ENCODE results near the gene SORCS2. TPM values are rescaled to one million over a fixed set of nuclear protein-coding genes. Genes with fewer than 3 reads are reported as not detected.

The SORCS2 gene
- polyA plus RNA-seq, 3 donors, result 0.46 to 0.55 TPM; not detected in 1

DNA sequence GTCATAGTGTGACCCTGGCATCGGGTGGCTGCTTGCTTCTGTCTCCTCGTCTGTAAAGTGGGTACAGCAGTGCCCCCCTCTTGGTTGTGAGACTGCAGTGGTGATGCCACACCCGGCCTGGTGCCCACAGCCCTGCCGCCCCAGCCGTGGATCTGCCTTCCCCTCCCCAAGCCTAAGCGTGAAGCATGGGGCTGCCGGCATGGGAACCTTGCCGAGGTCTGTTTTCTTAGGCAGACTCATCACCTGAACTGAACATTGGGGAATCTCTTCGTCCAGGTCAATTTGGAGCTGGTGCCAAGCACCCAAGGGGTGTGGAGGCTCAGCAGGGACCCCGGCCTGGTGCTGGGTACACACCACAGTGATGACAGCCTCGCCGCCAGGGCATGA is 134.0 kb downstream of the SORCS2 start:
- no peak overlapping the region for H3K4me3 Mint-ChIP-seq
- WGBS (ENCODE audit: insufficient coverage), result 89% methylated on average over 12 of the region's 12 CpGs
- H3K4me1 ChIP-seq (ENCODE audit: control insufficient read depth in 1 of 2, insufficient read depth in 2 of 2, low read length in 2 of 2), result no peaks in the 10 kb centered on the region
- H3K36me3 ChIP-seq (replicated peaks in 1 of 2; ENCODE audit: control insufficient read depth in 1 of 2, insufficient read depth in 2 of 2, low read length in 2 of 2), result no peaks in the 10 kb centered on the region
- no peaks in the 10 kb centered on the region for H3K79me2 ChIP-seq (ENCODE audit: insufficient read depth, low read length)
- H3K27me3 ChIP-seq (ENCODE audit: control insufficient read depth in 2 of 2, insufficient read depth in 2 of 2, low read length in 2 of 2), result no peaks in the 10 kb centered on the region
- no peak for DNase-seq
- intact Hi-C loops (cut with micrococcal nuclease), result no loop called here
- no peak overlapping the region for H3K4me3 ChIP-seq (replicated peaks in 1 of 3; ENCODE audit: low read depth in 2 of 3, low read length in 3 of 3)
- H3K4me2 ChIP-seq (replicated peaks; ENCODE audit: extremely low read depth, low read length, poor library complexity, severe bottlenecking), result no peak overlapping the region
- H4K20me1 ChIP-seq (ENCODE audit: insufficient read depth, low read length), result no peaks in the 10 kb centered on the region
- H3K27ac Mint-ChIP-seq, result no peak overlapping the region
- no peak overlapping the region for H3K27ac ChIP-seq (ENCODE audit: low read depth in 1 of 2, low read length in 2 of 2)
- peaks cover 0 to 3% (median 0%) of the 10 kb centered on the region in 7 donors for H3K9me3 Mint-ChIP-seq
- no peak overlapping the region for H2AFZ ChIP-seq (ENCODE audit: insufficient read depth, low read depth, low read length, poor library complexity, severe bottlenecking)
- H3K27me3 Mint-ChIP-seq (ENCODE audit: low read depth in 3 of 3), result peaks cover 5 to 19% (median 11%) of the 10 kb centered on the region in 3 donors
- H3K36me3 Mint-ChIP-seq, result no peaks in the 10 kb centered on the region
- TF ChIP-seq, protein P1, sequence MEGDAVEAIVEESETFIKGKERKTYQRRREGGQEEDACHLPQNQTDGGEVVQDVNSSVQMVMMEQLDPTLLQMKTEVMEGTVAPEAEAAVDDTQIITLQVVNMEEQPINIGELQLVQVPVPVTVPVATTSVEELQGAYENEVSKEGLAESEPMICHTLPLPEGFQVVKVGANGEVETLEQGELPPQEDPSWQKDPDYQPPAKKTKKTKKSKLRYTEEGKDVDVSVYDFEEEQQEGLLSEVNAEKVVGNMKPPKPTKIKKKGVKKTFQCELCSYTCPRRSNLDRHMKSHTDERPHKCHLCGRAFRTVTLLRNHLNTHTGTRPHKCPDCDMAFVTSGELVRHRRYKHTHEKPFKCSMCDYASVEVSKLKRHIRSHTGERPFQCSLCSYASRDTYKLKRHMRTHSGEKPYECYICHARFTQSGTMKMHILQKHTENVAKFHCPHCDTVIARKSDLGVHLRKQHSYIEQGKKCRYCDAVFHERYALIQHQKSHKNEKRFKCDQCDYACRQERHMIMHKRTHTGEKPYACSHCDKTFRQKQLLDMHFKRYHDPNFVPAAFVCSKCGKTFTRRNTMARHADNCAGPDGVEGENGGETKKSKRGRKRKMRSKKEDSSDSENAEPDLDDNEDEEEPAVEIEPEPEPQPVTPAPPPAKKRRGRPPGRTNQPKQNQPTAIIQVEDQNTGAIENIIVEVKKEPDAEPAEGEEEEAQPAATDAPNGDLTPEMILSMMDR (IDR thresholded peaks at IDR 0.05), result no peak
- H3K9ac ChIP-seq (ENCODE audit: insufficient read depth, low read length, poor library complexity, severe bottlenecking), result no peak overlapping the region
- no peaks in the 10 kb centered on the region for H3K9me3 ChIP-seq (replicated peaks in 1 of 2; ENCODE audit: control insufficient read depth in 1 of 2, insufficient read depth in 1 of 2, low read length in 2 of 2)
- no peaks in the 10 kb centered on the region for H3K4me1 Mint-ChIP-seq

GRCh38 chr4:7326693-7327340 is 134.5 kb downstream of the SORCS2 start:
- no peaks in the 10 kb centered on the region for H3K4me1 ChIP-seq (ENCODE audit: control insufficient read depth in 1 of 2, insufficient read depth in 2 of 2, low read length in 2 of 2)
- Mint-ChIP-seq H3K4me3 (no peak overlapping the region), H3K4me1 (no peaks in the 10 kb centered on the region), H3K9me3 (peaks cover 0 to 3% (median 0%) of the 10 kb centered on the region in 7 donors), H3K27me3 (ENCODE audit: low read depth in 3 of 3) (peaks cover 2 to 18% (median 11%) of the 10 kb centered on the region in 3 donors), H3K27ac (no peak overlapping the region), H3K36me3 (no peaks in the 10 kb centered on the region)
- no peaks in the 10 kb centered on the region for H3K27me3 ChIP-seq (ENCODE audit: control insufficient read depth in 2 of 2, insufficient read depth in 2 of 2, low read length in 2 of 2)
- no peaks in the 10 kb centered on the region for H3K36me3 ChIP-seq (replicated peaks in 1 of 2; ENCODE audit: control insufficient read depth in 1 of 2, insufficient read depth in 2 of 2, low read length in 2 of 2)
- H4K20me1 ChIP-seq (ENCODE audit: insufficient read depth, low read length), result no peaks in the 10 kb centered on the region
- H3K79me2 ChIP-seq (ENCODE audit: insufficient read depth, low read length), result no peaks in the 10 kb centered on the region
- 75% methylated on average over 18 of the region's 20 CpGs for WGBS (ENCODE audit: insufficient coverage)
- DNase-seq, result no peak
- H3K9ac ChIP-seq (ENCODE audit: insufficient read depth, low read length, poor library complexity, severe bottlenecking), result no peak overlapping the region
- intact Hi-C loops (cut with micrococcal nuclease), result no loop called here
- no peaks in the 10 kb centered on the region for H3K9me3 ChIP-seq (replicated peaks in 1 of 2; ENCODE audit: control insufficient read depth in 1 of 2, insufficient read depth in 1 of 2, low read length in 2 of 2)
- H3K27ac ChIP-seq (ENCODE audit: low read depth in 1 of 2, low read length in 2 of 2), result no peak overlapping the region
- no peak overlapping the region for H3K4me3 ChIP-seq (replicated peaks in 1 of 3; ENCODE audit: low read depth in 2 of 3, low read length in 3 of 3)
- no peak overlapping the region for H2AFZ ChIP-seq (ENCODE audit: insufficient read depth, low read depth, low read length, poor library complexity, severe bottlenecking)
- no peak overlapping the region for H3K4me2 ChIP-seq (replicated peaks; ENCODE audit: extremely low read depth, low read length, poor library complexity, severe bottlenecking)
- TF ChIP-seq, protein P1 (IDR thresholded peaks at IDR 0.05), result no peak

Measured in CD14-positive monocyte (primary cell).